GM19395 (cell line): ENCODE results near the gene OR6B2.
"Not testable (repeated sequence)": the region's sequence is repeated elsewhere in the genome, so short reads cannot be mapped to it uniquely, and the experiment has no call there.

Source experiments
- ATAC-seq: cut with Tn5 transposase; IDR thresholded peaks from one replicate; pipeline ENCODE4 v1.9.1; 2021; ENCODE audit warnings: mild to moderate bottlenecking, moderate library complexity; ENCODE audit not compliant: unreplicated experiment

Gene OR6B2

GRCh38 chr2:240030379-240031094, at the start of gene OR6B2:
Gene OR6B2 (minus strand): TSS chr2:240030429. CDS start chr2:240030429, 0 bp downstream.
- no peak for ATAC-seq

DNA sequence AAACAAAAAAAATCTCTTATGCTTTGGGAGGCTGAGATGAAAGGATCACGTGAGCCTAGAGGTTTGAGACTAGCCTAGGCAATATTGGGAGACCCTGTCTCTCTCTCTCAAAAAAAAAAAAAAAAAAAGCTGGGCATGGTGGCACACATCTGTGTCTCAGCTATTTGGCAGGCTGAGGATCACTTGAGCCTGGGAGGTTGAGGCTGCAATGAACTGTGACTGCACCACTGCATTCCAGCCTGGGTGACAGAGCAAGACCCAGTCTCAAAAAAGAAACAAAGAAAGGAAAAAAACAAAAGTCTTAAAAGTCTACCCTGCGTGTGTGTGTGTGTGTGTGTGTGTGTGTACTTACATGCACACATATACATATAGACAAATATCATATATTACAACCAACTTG, 48.4 kb upstream of the OR6B2 start:
- ATAC-seq: no peak

DNA sequence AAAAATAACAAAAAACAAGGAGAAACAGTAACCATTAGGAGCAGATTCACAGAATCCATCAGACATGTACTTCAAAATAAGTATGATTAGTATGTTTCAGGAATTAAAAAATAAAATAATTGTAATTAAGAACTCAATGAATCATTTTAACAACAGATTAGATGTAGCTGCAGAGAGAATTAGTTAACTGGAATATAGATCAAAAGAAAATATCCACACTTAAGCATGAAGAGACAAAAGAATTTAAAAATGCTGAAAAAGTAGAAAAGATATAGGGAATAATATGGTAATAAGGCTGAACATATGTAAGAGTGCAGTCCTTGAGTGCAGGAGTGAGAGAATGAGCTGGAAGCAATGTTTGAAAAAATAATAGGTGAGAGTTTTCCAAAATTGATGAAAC, 47.2 kb upstream of the OR6B2 start:
- ATAC-seq: no peak

GRCh38 chr2:240074545-240074944, 44.3 kb upstream of the OR6B2 start:
- ATAC-seq: no peak

GRCh38 chr2:240070907-240071306, 40.7 kb upstream of the OR6B2 start:
- no peak for ATAC-seq

DNA sequence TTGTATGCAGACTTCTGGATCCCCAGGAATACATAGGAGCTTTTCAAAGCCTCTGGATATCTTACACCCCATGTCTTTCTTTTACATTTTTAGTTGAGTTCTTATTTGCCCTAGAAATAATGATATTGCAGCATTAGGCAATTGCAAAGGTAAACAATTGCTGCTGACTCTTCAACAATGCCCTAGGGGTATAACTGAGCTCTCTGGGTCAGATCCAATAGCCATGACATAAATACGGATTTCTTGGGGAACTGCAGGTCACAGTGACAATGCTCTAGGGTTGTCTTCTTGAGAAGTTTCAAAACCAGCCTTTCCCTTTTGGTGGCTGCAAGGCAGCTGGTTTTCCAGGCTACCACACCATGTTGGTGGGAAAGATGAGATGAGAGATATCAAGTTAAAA, 39.6 kb upstream of the OR6B2 start:
- ATAC-seq: no peak

GRCh38 chr2:240068193-240068592, 38.0 kb upstream of the OR6B2 start:
- ATAC-seq: no peak

DNA sequence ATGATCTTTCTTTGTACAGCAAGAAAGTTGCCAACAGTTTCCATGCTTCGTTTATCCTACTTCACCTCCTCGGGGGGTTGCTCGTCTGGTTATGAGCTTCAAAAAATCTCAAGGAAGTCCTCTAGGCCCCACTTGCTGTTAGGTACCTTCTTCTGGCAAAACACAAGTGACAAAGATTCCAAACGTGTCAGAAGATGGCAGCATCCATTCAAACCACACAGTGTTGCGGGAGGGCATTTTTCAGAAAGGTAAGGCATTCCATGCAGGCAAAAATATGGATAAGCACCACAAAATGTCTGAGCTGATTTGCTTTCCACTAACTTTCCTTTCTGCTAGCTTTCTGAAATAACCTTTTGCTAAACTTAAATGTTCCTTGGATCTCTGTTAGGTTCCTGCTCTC, 36.3 kb upstream of the OR6B2 start:
- ATAC-seq: no peak

- no peak for ATAC-seq
Observed at GRCh38 chr2:240064898-240065297, 34.7 kb upstream of the OR6B2 start.

DNA sequence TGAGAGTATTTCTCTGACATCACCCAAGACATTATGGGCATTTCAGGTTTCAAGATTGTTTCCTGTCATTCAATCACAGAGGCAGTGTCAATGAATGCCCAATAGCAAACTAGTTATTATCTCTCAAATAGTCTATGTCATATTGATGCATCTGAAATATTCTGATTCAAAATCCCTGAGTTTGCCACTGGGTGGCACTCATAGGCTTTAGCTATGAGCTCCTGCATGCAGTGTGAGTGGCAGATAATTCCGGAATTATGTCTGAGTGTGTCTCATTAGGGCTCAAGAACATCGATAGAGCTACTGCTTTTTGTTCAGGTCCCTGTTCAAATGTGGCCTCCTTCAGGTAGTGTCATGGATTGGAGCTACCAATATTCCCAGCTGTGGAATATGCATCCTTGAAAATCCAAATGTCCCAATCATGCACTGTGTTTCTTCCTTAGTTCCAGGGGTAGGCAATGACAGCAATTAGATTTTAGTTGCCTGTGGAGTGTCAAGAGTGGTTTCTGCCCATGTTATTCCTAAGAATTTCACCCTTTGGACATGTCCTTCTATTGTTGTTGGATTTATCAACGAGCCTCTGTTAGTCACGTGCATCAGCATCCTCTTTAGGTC, 30.9 kb upstream of the OR6B2 start:
- ATAC-seq: no peak

GRCh38 chr2:240056678-240057077, 26.4 kb upstream of the OR6B2 start:
- ATAC-seq: no peak

DNA sequence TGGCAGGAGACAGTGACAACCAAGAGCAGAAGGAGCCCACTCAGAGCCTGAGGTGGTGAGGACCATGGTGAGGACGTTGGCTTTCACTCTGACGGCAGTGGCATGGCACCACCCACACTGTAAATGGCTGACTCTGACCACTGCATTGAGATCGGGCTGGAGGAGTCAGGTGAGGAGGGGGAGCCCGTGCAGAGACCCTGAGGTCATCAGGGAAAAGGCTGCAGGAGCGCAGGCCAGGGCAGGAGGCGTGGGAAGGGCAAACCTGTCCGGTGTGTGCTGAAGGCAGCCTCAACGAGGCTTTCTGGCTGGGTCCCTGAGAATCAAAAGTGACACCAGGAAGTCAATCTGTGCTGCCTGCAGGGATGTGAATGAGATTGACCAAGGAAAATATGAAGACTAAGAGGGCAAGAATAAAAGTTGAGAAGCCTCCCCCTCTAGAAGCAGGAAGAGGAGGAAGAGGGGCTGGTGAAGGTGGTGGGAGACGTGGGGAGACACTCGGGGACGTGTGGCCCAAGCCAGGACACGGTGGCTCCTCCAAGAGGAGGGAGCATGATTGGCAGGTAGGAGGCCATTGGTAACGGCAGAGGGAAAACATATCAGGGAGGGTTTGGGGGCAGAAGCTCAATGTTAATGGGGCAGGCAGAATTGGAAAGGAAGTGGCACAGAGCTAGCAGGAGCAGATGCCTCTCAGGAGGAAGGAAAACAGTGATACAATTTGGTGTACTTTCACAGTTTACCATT, 25.1 kb upstream of the OR6B2 start:
- no peak for ATAC-seq

DNA sequence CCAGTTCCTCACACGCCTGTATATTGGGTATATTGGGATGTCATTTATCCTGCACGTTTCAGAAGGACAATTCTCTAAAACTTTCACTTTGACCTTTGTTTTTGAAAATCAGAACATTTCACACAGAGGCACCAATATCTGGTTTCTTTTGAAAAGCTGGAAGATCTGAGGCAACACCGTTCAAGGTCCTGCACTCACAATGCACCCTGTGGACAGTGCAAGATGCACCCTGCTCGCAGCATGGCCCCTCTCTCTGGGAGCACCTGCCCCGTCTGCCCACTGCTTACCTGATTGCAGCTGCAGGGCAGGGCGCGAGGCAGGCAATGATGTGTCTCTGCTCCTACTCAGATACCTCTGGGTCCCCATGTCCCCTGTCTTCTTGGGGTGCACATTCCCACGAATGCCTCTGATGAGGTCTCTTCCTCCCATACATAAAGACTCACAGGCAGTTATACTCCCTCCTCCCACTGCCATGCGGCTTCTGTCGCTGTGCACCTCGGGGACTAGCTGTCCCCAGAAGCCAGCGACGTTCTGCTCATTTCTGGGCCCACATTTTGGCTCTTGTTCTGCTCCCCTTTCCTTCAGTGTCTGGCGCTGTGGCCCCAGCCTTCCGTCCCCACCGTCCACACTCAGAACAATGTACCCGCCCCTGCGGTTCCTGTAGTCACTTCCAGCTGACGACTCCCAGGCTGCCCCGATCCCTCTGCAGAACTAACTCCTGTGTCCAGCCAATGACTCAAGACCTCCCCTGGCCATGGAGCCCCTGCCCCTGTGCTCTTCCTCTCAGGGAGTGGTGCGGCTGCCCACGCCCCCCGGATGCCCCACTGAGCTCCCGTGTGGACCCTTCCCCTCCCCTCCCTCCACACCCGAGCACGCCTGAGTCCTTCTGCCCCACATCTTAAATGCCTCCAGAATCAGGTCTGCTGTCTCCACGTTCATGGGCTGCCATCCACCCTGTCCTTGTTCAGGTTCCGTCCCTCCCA, 23.2 kb upstream of the OR6B2 start, which contains the start of gene OR6B3:
TSS of gene OR6B3 (minus strand) at position 349 of the 983 bp plus-strand sequence.
- no peak for ATAC-seq

- ATAC-seq: no peak
Observed at GRCh38 chr2:240052524-240052923, 22.3 kb upstream of the OR6B2 start.

DNA sequence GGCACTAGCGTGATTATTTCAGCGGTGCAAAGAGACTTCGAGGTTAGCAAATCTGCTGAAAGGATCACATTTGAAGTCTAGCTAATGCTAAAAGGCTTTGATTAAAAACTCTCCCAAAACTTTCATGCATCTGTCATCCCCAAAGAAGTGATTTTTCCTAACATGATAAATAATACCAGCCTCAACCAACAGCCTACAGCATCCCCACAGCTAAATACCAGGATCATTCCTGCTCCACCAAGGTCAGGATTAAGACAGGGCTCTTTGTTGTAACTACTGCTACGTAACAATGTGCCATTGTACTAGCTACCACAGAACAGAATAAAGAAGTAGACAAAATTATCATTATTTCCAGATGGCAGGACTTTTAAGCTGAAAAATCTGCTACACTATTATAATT, 21.5 kb upstream of the OR6B2 start:
- ATAC-seq: no peak

DNA sequence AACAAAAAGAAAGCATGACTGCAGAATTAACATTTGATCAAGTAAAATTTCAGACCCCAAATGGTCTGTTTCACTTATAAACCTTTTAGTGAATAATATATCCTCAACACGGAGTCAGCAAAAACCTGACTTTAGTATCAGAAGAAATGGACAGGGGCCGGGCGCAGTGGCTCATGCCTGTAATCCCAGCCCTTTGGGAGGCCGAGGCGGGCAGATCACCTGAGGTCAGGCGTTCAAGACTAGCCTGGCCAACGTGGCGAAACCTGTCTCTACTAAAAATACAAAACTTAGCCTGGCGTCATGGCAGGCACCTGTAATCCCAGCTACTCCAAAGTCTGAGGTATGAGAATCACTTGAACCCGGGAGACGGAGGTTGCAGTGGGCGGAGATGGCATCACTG, 20.0 kb upstream of the OR6B2 start:
- no peak for ATAC-seq

DNA sequence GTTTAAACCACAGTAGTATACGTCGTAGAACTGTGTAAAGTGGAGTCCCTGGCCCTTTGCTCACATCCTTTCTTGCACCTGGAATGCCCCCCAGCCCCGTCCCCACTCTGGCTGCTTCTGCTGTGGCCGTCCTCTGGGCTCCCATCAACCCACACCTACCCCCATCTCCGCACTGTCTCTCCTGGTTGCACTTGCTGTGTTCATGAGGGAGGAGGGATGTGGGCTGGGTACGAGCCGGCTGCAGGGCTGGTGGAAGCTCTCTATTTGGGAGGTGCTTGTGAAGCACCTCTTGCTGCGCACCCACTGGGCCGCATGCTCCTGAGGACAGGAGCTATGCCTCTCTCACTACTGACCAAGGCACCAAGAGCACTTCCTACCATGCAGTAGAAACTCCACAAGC, 18.0 kb upstream of the OR6B2 start:
- no peak for ATAC-seq

DNA sequence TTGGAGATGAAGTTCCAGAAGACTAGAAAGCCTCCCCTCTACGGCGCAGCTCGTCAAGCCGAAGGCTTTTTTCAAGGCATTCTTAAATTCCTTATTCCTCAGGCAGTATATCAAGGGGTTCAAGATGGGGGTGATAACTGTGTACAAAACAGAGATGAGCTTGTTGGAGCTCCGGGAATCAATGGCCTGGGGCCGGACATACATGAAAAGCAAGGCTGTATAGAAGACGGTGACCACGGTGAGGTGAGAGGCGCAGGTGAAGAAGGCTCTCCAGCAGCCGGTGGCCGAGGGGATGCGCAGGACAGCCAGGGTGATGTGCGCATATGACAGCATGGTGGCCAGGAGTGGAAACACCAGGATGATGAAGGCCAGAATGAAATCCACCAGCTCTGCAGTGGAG, 14.9 kb upstream of the OR6B2 start:
- ATAC-seq: no peak

DNA sequence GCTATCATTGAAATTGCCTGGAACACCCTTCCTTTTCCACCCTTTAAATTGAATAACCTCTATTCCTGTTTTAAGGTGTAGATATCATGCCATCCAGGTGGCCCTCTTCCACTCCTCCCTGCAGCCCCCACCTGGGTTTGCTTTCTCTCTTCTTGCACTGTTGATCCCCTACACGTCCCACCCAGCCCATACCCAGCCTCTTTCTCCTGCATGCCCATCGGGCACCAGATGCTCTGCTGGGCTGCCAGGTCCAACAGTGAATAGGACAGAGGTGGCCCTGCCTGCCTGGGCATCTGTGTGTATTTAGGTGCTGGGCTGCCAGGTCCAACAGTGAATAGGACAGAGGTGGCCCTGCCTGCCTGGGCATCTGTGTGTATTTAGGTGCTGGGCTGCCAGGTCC, 13.9 kb upstream of the OR6B2 start:
- not testable (repeated sequence) for ATAC-seq

GRCh38 chr2:240043279-240043989, 13.2 kb upstream of the OR6B2 start:
- ATAC-seq: no peak
